ENCODE results near the gene BICC1. TPM values are rescaled to one million over a fixed set of nuclear protein-coding genes. Genes with fewer than 3 reads are reported as not detected.

Gene BICC1
- polyA plus RNA-seq, 1 donor (not counting 4 experiments of a cell fraction or from before 2014, with no cell fraction given), result 4.2 TPM

- Histone ChIP-seq H3K36me3 (ENCODE audit: control insufficient read depth in 2 of 2, extremely low read depth in 1 of 2, insufficient read depth in 2 of 2, low read length in 2 of 2) (no peaks in the 10 kb centered on the region), H3K9ac (ENCODE audit: control insufficient read depth, extremely low read depth, insufficient read depth, low read length) (no peak overlapping the region), H3K4me1 (ENCODE audit: control insufficient read depth, extremely low read depth, insufficient read depth, low read length) (no peaks in the 10 kb centered on the region), H4K20me1 (ENCODE audit: control insufficient read depth, extremely low read depth, insufficient read depth, low read length) (no peaks in the 10 kb centered on the region), H3K9me1 (ENCODE audit: control insufficient read depth, extremely low read depth, insufficient read depth, low read length) (no peaks in the 10 kb centered on the region), H3K27ac (ENCODE audit: control insufficient read depth, insufficient read depth, low read length) (no peak overlapping the region), H3K4me3 (ENCODE audit: control insufficient read depth in 2 of 3, extremely low read depth in 1 of 3, insufficient read depth in 2 of 3, low read depth in 1 of 3, low read length in 3 of 3) (no peak overlapping the region), H3K27me3 (ENCODE audit: control insufficient read depth, extremely low read depth, insufficient read depth, low read length) (no peaks in the 10 kb centered on the region), H3K79me2 (ENCODE audit: control insufficient read depth, insufficient read depth, low read length) (peaks cover 2% of the 10 kb centered on the region), H3K4me2 (ENCODE audit: control insufficient read depth, extremely low read depth, insufficient read depth, low read depth, low read length) (no peak overlapping the region), H2AFZ (ENCODE audit: control insufficient read depth, low read length) (no peak overlapping the region), H3K9me3 (ENCODE audit: control insufficient read depth, low read depth, low read length) (no peaks in the 10 kb centered on the region)
- no peak for TF ChIP-seq CTCF (optimal IDR thresholded peaks at IDR 0.05 in 1 of 3, IDR thresholded peaks at IDR 0.05 in 1 of 3, conservative IDR thresholded peaks at IDR 0.05 in 1 of 3; ENCODE audit: extremely low read depth in 1 of 3, insufficient read depth in 2 of 3, low read length in 3 of 3)
- TF ChIP-seq EZH2 (IDR thresholded peaks at IDR 0.05; ENCODE audit: low read length), result no peak
- dilution Hi-C loops (cut with MboI; ENCODE audit: extremely low pct_ligation_motif_present, low sequenced_read_pairs), result no loop called here
- DNase-seq (ENCODE audit: low read depth, low spot score) (no peak), FAIRE-seq (no peak)
Observed at GRCh38 chr10:58544135-58544534, 31.5 kb downstream of the BICC1 start.

- H2AFZ ChIP-seq (ENCODE audit: control insufficient read depth, low read length), result no peak overlapping the region
- dilution Hi-C loops (cut with MboI; ENCODE audit: extremely low pct_ligation_motif_present, low sequenced_read_pairs), result no loop called here
- peaks cover 2% of the 10 kb centered on the region for H3K79me2 ChIP-seq (ENCODE audit: control insufficient read depth, insufficient read depth, low read length)
- H3K9ac ChIP-seq (ENCODE audit: control insufficient read depth, extremely low read depth, insufficient read depth, low read length), result no peak overlapping the region
- H3K27me3 ChIP-seq (ENCODE audit: control insufficient read depth, extremely low read depth, insufficient read depth, low read length), result no peaks in the 10 kb centered on the region
- no peak overlapping the region for H3K4me2 ChIP-seq (ENCODE audit: control insufficient read depth, extremely low read depth, insufficient read depth, low read depth, low read length)
- TF ChIP-seq EZH2 (IDR thresholded peaks at IDR 0.05; ENCODE audit: low read length), result no peak
- no peak for TF ChIP-seq CTCF (optimal IDR thresholded peaks at IDR 0.05 in 1 of 3, IDR thresholded peaks at IDR 0.05 in 1 of 3, conservative IDR thresholded peaks at IDR 0.05 in 1 of 3; ENCODE audit: extremely low read depth in 1 of 3, insufficient read depth in 2 of 3, low read length in 3 of 3)
- no peak overlapping the region for H3K4me3 ChIP-seq (ENCODE audit: control insufficient read depth in 2 of 3, extremely low read depth in 1 of 3, insufficient read depth in 2 of 3, low read depth in 1 of 3, low read length in 3 of 3)
- no peaks in the 10 kb centered on the region for H4K20me1 ChIP-seq (ENCODE audit: control insufficient read depth, extremely low read depth, insufficient read depth, low read length)
- H3K27ac ChIP-seq (ENCODE audit: control insufficient read depth, insufficient read depth, low read length), result no peak overlapping the region
- DNase-seq (ENCODE audit: low read depth, low spot score) (no peak), FAIRE-seq (peak; percentile 20)
- H3K9me3 ChIP-seq (ENCODE audit: control insufficient read depth, low read depth, low read length), result no peaks in the 10 kb centered on the region
- H3K4me1 ChIP-seq (ENCODE audit: control insufficient read depth, extremely low read depth, insufficient read depth, low read length), result no peaks in the 10 kb centered on the region
- no peaks in the 10 kb centered on the region for H3K9me1 ChIP-seq (ENCODE audit: control insufficient read depth, extremely low read depth, insufficient read depth, low read length)
- no peaks in the 10 kb centered on the region for H3K36me3 ChIP-seq (ENCODE audit: control insufficient read depth in 2 of 2, extremely low read depth in 1 of 2, insufficient read depth in 2 of 2, low read length in 2 of 2)
Observed at GRCh38 chr10:58545427-58545826, 32.8 kb downstream of the BICC1 start.

Data from keratinocyte (primary cell).